ENCODE data around the gene ZNF492.

ZNF492 gene

DNA sequence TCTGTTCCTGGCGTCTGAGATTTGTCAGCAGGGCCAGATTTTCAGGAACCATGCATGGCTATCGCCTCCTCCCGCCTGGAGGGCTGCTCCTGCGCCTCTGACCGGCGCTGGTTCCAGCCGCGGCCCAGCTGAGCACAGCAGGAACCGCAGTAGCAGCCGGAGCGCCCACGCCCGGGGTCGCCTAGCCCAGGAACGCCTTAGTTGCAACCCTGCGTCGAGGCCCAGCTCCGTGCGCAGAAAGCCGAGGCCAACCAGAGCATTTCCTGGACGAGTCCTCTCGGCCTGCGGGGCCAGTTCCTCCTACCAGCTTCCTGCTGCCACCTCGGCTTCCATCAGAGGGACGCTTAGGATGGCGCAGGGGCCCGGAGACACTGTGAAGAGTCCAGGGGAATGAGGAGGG lies 74.9 kb downstream of the ZNF492 start:
- H3K9me3 ChIP-seq (ENCODE audit: low read depth, low read length) = no peaks in the 10 kb centered on the region
- H3K36me3 ChIP-seq (ENCODE audit: insufficient read depth, low read length) = no peaks in the 10 kb centered on the region
- no peak for DNase-seq (ENCODE audit: low read depth, low spot score)
- no peak overlapping the region for H3K9ac ChIP-seq (ENCODE audit: insufficient read length)
- H3K4me3 ChIP-seq = no peak overlapping the region
- H3K27ac ChIP-seq = no peak overlapping the region
- TF ChIP-seq POLR2AphosphoS5 (IDR thresholded peaks at IDR 0.05; ENCODE audit: borderline replicate concordance, low read depth, low read length) (no peak), EZH2 (IDR thresholded peaks at IDR 0.05) (no peak), FOXP2 (optimal IDR thresholded peaks at IDR 0.05; ENCODE audit: control extremely low read depth, extremely low read length, insufficient read depth) (no peak)

Measured in SK-N-MC (cell line).